GM23338 (cell line): ENCODE data around the gene MAPK13. TPM values are rescaled to one million over a fixed set of nuclear protein-coding genes. Genes with fewer than 3 reads are reported as not detected.

Source experiments
- ATAC-seq: fragments of 200-7000 bp; cut with Tn5 transposase; 3 replicates; pipeline ENCODE4 v1.9.1; 2020
- DNase-seq: peaks from one replicate; pipeline ENCODE4 v3.0.0-alpha.2; 2015; ENCODE audit warnings: low spot score
- H2AFZ ChIP-seq: fragments of 200-600 bp; sonication (generic); 2 replicates; pipeline ENCODE4 v1.8.0; 2016; ENCODE audit warnings: antibody characterized with exemption, mild to moderate bottlenecking, moderate library complexity
- H3F3A ChIP-seq: fragments of 200-600 bp; sonication (generic); replicated peaks from 2 replicates; pipeline ENCODE4 v1.8.0; 2017; ENCODE audit warnings: antibody characterized with exemption, mixed run types, low read depth
- H3K27ac ChIP-seq: fragments of 200-600 bp; sonication (generic); 2 replicates; pipeline ENCODE4 v1.6.1; 2016; ENCODE audit warnings: low read depth
- H3K27me3 ChIP-seq: fragments of 200-600 bp; sonication (generic); 2 replicates; pipeline ENCODE4 v1.8.0; 2016; ENCODE audit warnings: mild to moderate bottlenecking, mixed run types, moderate library complexity; ENCODE audit not compliant: insufficient read depth
- H3K36me3 ChIP-seq: fragments of 200-600 bp; sonication (generic); 2 replicates; pipeline ENCODE4 v1.8.0; 2016; ENCODE audit warnings: mild to moderate bottlenecking; ENCODE audit not compliant: insufficient read depth
- H3K4me1 ChIP-seq: fragments of 200-600 bp; sonication (generic); 2 replicates; pipeline ENCODE4 v1.8.0; 2016; ENCODE audit warnings: mild to moderate bottlenecking, moderate library complexity; ENCODE audit not compliant: insufficient read depth
- H3K4me2 ChIP-seq: fragments of 200-600 bp; sonication (generic); 2 replicates; pipeline ENCODE4 v1.7.1; 2017; ENCODE audit warnings: mixed run types
- H3K4me3 ChIP-seq: fragments of 200-600 bp; sonication (generic); 2 replicates; pipeline ENCODE4 v1.6.1; 2016; ENCODE audit warnings: mixed run types
- H3K79me2 ChIP-seq: fragments of 200-600 bp; sonication (generic); replicated peaks from 2 replicates; pipeline ENCODE4 v1.8.0; 2017; ENCODE audit warnings: mild to moderate bottlenecking; ENCODE audit not compliant: insufficient read depth
- H3K9me2 ChIP-seq: fragments of 200-600 bp; sonication (generic); 2 replicates; pipeline ENCODE4 v1.8.0; 2017; ENCODE audit not compliant: insufficient read depth
- H4K20me1 ChIP-seq: fragments of 200-600 bp; sonication (generic); replicated peaks from 2 replicates; pipeline ENCODE4 v1.8.0; 2017; ENCODE audit warnings: mild to moderate bottlenecking; ENCODE audit not compliant: insufficient read depth
- H3K27ac Mint-ChIP-seq: 2 replicates; pipeline ENCODE4 v1.8.0; 2020; ENCODE audit warnings: inconsistent platforms, mild to moderate bottlenecking, moderate library complexity, mixed read lengths
- H3K27me3 Mint-ChIP-seq: 3 replicates; pipeline ENCODE4 v1.8.0; 2022; ENCODE audit warnings: low read depth, mild to moderate bottlenecking, moderate library complexity, mixed read lengths, inconsistent platforms; ENCODE audit not compliant: insufficient read depth, poor library complexity
- H3K36me3 Mint-ChIP-seq: 3 replicates; pipeline ENCODE4 v1.8.0; 2021; ENCODE audit warnings: low read depth, mild to moderate bottlenecking, inconsistent platforms, moderate library complexity, mixed read lengths
- H3K4me1 Mint-ChIP-seq: 3 replicates; pipeline ENCODE4 v1.8.0; 2020; ENCODE audit warnings: mild to moderate bottlenecking, inconsistent platforms, mixed read lengths
- H3K4me3 Mint-ChIP-seq: 3 replicates; pipeline ENCODE4 v1.8.0; 2021; ENCODE audit warnings: moderate library complexity, mild to moderate bottlenecking, inconsistent platforms, mixed read lengths
- H3K9me3 Mint-ChIP-seq: 3 replicates; pipeline ENCODE4 v1.8.0; 2020; ENCODE audit warnings: moderate library complexity, mild to moderate bottlenecking, inconsistent platforms, mixed read lengths
- CREB1 ChIP-seq: fragments of 250-450 bp; sonication (Bioruptor Pico); IDR thresholded peaks from 2 replicates; pipeline ENCODE4 v1.5.0; 2020; ENCODE audit warnings: low read depth, mild to moderate bottlenecking, moderate library complexity
- CTCF ChIP-seq, 2 experiments: fragments of 200-600 bp in 1 of 2; sonication (generic) in 1 of 2; conservative IDR thresholded peaks; 2 replicates each; pipeline versions ENCODE4 v1.5.1 to v1.6.1; 2016 to 2017; ENCODE audit warnings: antibody characterized with exemption in 2 of 2, low read depth in 2 of 2, mild to moderate bottlenecking in 2 of 2, moderate library complexity in 1 of 2
- EZH2phosphoT487 ChIP-seq: fragments of 200-600 bp; sonication (generic); IDR thresholded peaks from one replicate; pipeline ENCODE4 v1.8.1; 2018; ENCODE audit warnings: antibody characterized with exemption; ENCODE audit not compliant: unreplicated experiment
- JUNB ChIP-seq: IDR thresholded peaks from one replicate; pipeline ENCODE4 v1.6.1; 2016; ENCODE audit warnings: antibody characterized with exemption; ENCODE audit not compliant: unreplicated experiment
- NANOG ChIP-seq: IDR thresholded peaks from 2 replicates; pipeline ENCODE4 v1.6.1; 2016; ENCODE audit warnings: antibody characterized with exemption, borderline replicate concordance
- POLR2AphosphoS5 ChIP-seq: IDR thresholded peaks from 2 replicates; pipeline ENCODE4 v1.6.1; 2016; ENCODE audit warnings: antibody characterized with exemption, low read depth
- STAT1 ChIP-seq: IDR thresholded peaks from one replicate; pipeline ENCODE4 v1.6.1; 2016; ENCODE audit warnings: antibody characterized with exemption; ENCODE audit not compliant: unreplicated experiment
- ZNF114 ChIP-seq: fragments of 250-450 bp; sonication (Bioruptor Pico); IDR thresholded peaks from 2 replicates; pipeline ENCODE4 v1.5.0; 2020; ENCODE audit warnings: mild to moderate bottlenecking, moderate library complexity
- ZNF331 ChIP-seq: fragments of 250-450 bp; sonication (Bioruptor Pico); IDR thresholded peaks from 2 replicates; pipeline ENCODE4 v1.5.0; 2020; ENCODE audit warnings: low read depth, mild to moderate bottlenecking, moderate library complexity
- polyA plus RNA-seq: library from polyadenylated mRNA; unstranded; fragments of >200 nt; fragmentation: Nextera tagmentation; extraction: Ambion mirVana; gene quantifications from 2 replicates; pipeline ENCODE4 v1.2.1, GENCODE V29; 2016
- total RNA-seq: library from RNA; depleted of rRNA; stranded (reverse); fragments of >200 nt; shearing (Covaris generic); gene quantifications from 2 replicates; pipeline ENCODE4 v1.2.3, GENCODE V29; 2014
- TF ChIP-seq, protein P1 (sequence below): IDR thresholded peaks from 2 replicates; pipeline ENCODE4 v1.6.1; 2016; ENCODE audit warnings: antibody characterized with exemption
- TF ChIP-seq, protein P2 (sequence below): IDR thresholded peaks from one replicate; pipeline ENCODE4 v1.6.1; 2018; ENCODE audit warnings: antibody characterized with exemption; ENCODE audit not compliant: unreplicated experiment
- TF ChIP-seq, protein P3 (sequence below): fragments of 250-450 bp; sonication (Bioruptor Pico); IDR thresholded peaks from 2 replicates; pipeline ENCODE4 v1.5.0; 2020; ENCODE audit warnings: mild to moderate bottlenecking, moderate library complexity

MAPK13 gene
- total and polyA plus RNA-seq, 2 experiments from 2014 or later = 6.3 to 12.3 TPM

- no peak for TF ChIP-seq CREB1 (CRISPR knock-in tag)
These were observed 14.0 kb upstream of the MAPK13 start (continued) for GRCh38 chr6:36116066-36116864.

- Mint-ChIP-seq H3K4me3 (no peak overlapping the region), H3K9me3 (no peaks in the 10 kb centered on the region), H3K27me3 (peaks cover 4% of the 10 kb centered on the region), H3K27ac (no peak overlapping the region), H3K36me3 (no peaks in the 10 kb centered on the region), H3K4me1 (peaks cover 39% of the 10 kb centered on the region)
- Histone ChIP-seq H3K4me1 (peaks cover 12% of the 10 kb centered on the region), H4K20me1 (no peaks in the 10 kb centered on the region; the same call in 1 of the 2 replicates), H2AFZ (no peak overlapping the region), H3K27me3 (no peaks in the 10 kb centered on the region), H3K4me2 (no peak overlapping the region), H3K36me3 (no peaks in the 10 kb centered on the region), H3K4me3 (no peak overlapping the region), H3F3A (no peaks in the 10 kb centered on the region), H3K79me2 (no peaks in the 10 kb centered on the region), H3K27ac (no peak overlapping the region), H3K9me2 (no peaks in the 10 kb centered on the region)
- ATAC-seq (no peak), DNase-seq (no peak)
- TF ChIP-seq, protein P1, sequence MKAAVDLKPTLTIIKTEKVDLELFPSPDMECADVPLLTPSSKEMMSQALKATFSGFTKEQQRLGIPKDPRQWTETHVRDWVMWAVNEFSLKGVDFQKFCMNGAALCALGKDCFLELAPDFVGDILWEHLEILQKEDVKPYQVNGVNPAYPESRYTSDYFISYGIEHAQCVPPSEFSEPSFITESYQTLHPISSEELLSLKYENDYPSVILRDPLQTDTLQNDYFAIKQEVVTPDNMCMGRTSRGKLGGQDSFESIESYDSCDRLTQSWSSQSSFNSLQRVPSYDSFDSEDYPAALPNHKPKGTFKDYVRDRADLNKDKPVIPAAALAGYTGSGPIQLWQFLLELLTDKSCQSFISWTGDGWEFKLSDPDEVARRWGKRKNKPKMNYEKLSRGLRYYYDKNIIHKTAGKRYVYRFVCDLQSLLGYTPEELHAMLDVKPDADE = no peak
- TF ChIP-seq CREB1 (CRISPR knock-in tag) (no peak), EZH2phosphoT487 (no peak), JUNB (no peak), ZNF114 (CRISPR knock-in tag) (no peak), CTCF (conservative IDR thresholded peaks at IDR 0.05; ENCODE audit: low read depth in 2 of 2) (no peak), ZNF331 (CRISPR knock-in tag) (no peak), NANOG (no peak), POLR2AphosphoS5 (no peak), STAT1 (no peak)
- TF ChIP-seq, protein P2, sequence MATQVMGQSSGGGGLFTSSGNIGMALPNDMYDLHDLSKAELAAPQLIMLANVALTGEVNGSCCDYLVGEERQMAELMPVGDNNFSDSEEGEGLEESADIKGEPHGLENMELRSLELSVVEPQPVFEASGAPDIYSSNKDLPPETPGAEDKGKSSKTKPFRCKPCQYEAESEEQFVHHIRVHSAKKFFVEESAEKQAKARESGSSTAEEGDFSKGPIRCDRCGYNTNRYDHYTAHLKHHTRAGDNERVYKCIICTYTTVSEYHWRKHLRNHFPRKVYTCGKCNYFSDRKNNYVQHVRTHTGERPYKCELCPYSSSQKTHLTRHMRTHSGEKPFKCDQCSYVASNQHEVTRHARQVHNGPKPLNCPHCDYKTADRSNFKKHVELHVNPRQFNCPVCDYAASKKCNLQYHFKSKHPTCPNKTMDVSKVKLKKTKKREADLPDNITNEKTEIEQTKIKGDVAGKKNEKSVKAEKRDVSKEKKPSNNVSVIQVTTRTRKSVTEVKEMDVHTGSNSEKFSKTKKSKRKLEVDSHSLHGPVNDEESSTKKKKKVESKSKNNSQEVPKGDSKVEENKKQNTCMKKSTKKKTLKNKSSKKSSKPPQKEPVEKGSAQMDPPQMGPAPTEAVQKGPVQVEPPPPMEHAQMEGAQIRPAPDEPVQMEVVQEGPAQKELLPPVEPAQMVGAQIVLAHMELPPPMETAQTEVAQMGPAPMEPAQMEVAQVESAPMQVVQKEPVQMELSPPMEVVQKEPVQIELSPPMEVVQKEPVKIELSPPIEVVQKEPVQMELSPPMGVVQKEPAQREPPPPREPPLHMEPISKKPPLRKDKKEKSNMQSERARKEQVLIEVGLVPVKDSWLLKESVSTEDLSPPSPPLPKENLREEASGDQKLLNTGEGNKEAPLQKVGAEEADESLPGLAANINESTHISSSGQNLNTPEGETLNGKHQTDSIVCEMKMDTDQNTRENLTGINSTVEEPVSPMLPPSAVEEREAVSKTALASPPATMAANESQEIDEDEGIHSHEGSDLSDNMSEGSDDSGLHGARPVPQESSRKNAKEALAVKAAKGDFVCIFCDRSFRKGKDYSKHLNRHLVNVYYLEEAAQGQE = no peak
- TF ChIP-seq, protein P3, sequence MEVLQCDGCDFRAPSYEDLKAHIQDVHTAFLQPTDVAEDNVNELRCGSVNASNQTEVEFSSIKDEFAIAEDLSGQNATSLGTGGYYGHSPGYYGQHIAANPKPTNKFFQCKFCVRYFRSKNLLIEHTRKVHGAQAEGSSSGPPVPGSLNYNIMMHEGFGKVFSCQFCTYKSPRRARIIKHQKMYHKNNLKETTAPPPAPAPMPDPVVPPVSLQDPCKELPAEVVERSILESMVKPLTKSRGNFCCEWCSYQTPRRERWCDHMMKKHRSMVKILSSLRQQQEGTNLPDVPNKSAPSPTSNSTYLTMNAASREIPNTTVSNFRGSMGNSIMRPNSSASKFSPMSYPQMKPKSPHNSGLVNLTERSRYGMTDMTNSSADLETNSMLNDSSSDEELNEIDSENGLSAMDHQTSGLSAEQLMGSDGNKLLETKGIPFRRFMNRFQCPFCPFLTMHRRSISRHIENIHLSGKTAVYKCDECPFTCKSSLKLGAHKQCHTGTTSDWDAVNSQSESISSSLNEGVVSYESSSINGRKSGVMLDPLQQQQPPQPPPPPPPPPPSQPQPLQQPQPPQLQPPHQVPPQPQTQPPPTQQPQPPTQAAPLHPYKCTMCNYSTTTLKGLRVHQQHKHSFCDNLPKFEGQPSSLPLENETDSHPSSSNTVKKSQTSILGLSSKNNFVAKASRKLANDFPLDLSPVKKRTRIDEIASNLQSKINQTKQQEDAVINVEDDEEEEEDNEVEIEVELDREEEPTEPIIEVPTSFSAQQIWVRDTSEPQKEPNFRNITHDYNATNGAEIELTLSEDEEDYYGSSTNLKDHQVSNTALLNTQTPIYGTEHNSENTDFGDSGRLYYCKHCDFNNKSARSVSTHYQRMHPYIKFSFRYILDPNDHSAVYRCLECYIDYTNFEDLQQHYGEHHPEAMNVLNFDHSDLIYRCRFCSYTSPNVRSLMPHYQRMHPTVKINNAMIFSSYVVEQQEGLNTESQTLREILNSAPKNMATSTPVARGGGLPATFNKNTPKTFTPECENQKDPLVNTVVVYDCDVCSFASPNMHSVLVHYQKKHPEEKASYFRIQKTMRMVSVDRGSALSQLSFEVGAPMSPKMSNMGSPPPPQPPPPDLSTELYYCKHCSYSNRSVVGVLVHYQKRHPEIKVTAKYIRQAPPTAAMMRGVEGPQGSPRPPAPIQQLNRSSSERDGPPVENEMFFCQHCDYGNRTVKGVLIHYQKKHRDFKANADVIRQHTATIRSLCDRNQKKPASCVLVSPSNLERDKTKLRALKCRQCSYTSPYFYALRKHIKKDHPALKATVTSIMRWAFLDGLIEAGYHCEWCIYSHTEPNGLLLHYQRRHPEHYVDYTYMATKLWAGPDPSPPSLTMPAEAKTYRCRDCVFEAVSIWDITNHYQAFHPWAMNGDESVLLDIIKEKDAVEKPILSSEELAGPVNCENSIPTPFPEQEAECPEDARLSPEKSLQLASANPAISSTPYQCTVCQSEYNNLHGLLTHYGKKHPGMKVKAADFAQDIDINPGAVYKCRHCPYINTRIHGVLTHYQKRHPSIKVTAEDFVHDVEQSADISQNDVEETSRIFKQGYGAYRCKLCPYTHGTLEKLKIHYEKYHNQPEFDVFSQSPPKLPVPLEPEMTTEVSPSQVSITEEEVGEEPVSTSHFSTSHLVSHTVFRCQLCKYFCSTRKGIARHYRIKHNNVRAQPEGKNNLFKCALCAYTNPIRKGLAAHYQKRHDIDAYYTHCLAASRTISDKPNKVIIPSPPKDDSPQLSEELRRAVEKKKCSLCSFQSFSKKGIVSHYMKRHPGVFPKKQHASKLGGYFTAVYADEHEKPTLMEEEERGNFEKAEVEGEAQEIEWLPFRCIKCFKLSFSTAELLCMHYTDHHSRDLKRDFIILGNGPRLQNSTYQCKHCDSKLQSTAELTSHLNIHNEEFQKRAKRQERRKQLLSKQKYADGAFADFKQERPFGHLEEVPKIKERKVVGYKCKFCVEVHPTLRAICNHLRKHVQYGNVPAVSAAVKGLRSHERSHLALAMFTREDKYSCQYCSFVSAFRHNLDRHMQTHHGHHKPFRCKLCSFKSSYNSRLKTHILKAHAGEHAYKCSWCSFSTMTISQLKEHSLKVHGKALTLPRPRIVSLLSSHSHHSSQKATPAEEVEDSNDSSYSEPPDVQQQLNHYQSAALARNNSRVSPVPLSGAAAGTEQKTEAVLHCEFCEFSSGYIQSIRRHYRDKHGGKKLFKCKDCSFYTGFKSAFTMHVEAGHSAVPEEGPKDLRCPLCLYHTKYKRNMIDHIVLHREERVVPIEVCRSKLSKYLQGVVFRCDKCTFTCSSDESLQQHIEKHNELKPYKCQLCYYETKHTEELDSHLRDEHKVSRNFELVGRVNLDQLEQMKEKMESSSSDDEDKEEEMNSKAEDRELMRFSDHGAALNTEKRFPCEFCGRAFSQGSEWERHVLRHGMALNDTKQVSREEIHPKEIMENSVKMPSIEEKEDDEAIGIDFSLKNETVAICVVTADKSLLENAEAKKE (CRISPR knock-in tag) = no peak
These were observed 13.4 kb upstream of the MAPK13 start for GRCh38 chr6:36116943-36117342.
